NCI-H2171 (cell line): ENCODE data around the gene UBA7.
"Not testable (repeated sequence)": the region's sequence is repeated elsewhere in the genome, so short reads cannot be mapped to it uniquely, and the experiment has no call there.

Experiments
- DNase-seq: peaks from one replicate; lab custom pipeline; 2025; lab: John Stamatoyannopoulos, UW

UBA7 gene

DNA sequence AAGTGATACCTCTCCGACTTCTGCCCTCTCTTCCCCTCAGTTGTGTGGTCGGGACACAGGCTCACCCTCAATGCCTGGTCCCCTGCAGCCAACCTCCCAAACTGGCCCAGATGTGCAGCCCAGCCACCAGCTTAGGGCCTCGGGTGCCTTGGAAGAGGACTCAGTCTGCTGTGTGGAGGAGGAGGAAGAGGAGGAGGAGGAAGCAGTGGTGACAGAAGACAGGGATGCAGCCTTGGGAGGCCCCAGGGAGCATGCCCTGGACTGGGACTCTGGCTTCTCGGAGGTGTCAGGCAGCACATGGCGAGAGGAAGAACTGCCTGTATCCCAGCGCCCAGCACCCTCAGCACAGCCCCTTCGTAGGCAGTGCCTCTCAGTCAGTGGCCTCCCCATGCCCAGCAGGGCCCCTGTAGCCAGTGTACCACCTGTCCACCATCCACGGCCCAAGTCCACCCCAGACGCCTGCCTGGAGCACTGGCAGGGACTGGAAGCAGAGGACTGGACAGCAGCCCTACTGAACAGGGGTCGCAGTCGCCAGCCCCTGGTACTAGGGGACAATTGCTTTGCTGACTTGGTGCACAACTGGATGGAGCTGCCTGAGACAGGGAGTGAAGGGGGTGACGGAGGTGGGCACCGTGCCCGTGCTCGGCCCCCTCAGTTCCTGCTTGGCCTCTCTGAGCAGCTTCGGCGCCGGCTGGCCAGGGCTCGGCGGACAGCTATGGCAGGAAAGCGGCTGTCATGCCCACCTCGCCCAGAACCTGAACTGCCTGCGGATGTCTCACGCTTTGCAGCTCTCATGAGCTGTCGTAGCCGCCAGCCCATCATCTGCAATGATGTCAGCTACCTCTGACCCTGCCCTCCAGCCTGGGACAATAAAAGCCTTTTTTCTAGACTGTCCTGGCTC is 9.4 kb downstream of the UBA7 start:
- no peak for DNase-seq

DNA sequence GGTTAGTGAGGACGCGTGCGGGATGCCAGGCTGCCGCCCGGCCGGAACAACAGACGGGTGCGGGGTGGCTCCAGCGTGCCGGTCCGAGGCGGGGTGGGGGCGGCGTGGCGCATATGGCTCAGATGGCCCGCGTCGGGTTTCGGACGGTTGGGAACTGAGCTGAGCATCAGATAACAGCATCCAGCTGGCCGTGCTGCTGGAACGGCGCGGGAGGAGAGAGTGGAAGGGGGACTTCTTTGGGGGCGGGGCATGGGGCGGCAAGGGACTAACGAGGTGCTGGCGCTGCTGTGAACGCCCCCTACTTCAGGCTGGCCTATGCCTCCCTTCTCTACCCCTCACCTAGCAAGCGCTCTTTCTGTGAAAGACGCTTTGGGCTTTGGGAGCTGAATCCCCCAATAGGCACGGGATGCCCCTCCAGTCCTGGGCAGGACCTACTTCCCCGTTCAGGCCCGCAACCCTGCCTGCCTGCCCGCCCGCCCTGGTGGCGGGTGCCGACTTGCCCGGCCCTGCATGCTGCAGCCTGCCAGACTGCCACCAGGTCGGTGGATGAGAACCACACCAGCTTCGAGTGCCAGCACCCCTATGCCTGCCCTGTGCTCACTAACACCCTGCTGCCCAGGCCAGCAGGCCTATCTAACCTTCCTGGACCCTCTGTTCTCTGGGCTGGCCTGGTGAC is 10.2 kb downstream of the UBA7 start:
- DNase-seq: peak; percentile 50

DNA sequence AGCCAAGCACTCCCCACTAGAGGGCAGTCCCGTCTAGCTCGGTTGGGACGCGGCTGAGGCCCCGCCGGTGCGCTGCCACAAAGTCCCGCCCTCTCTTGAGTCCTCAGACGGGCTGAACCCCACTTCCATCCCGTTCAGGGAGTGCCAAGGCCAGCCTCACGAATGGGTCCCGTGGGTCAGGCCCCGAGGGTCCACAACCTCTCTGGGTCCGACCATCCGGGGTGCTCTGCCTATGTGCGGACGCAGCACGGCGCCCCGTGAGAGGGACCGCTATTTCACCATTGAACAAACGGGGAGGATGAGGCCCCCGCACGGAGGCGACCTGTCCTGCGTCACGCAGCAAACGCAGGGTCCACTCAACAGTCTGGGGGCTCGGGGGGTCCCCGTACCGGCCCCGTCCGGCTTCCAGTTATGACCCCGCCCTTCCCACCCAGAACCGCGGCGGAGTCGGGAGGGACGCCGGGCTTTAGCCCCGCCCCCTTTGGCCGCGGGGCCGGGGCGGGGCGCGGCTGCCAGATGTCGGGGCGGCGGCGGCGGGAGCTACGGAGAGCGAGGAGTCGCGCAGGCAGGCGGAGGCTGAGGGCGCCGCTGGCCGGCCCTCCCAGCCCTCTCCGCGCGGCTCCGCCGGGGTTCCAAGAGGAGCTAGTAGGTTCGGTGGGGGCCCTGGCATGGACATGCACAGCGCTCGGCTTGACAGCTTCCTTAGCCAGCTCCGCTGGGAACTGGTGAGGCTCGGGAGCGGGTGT is 10.9 kb downstream of the UBA7 start, which contains the start of gene INKA1:
Gene INKA1, plus strand, starts transcription at position 543 of the 746 bp plus-strand sequence. Its CDS starts 132 bp downstream, at position 675.
- peak; percentile 71 for DNase-seq

DNA sequence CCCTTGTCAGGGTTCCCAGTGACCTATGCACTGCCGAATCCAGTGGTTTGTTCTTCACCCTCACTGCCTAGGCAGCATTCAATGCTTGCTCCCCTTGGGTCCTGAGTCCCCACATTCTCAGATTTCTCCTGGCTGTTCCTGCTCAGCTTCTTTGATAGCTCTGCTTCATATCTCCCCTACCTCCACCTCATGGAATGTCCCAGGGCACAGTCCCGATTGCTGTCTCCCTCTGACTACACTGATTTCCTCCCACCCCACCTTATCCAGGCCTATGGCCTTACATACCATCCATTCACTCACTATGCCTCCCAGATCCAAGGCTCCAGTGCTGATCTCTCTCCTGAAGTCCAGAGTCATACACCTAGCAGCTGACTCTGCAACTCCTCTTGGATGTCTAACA is 12.6 kb downstream of the UBA7 start:
- no peak for DNase-seq

DNA sequence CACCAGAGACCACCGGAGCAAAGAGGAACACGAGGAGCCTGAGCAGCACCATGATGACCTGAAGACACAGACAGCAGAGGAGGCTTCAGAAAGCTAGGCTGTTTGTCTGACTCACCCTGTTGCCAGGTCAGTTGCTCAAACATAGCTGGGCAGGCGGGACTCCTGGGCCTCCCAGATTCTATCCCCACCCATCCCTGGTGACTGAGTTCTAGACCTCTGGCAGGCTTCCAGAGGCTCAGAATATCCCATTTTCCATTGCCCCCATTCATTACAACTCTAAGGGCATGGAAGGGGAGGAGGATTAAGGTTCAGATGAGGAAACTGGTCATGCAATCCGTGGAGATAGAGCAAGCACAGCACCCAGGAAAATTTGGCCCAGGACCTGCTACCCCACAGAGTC is 14.0 kb downstream of the UBA7 start, which contains the start of gene CDHR4:
Gene CDHR4, minus strand, starts transcription at position 113 of the 400 bp plus-strand sequence. Its CDS starts 61 bp downstream, at position 52.
- DNase-seq: no peak

DNA sequence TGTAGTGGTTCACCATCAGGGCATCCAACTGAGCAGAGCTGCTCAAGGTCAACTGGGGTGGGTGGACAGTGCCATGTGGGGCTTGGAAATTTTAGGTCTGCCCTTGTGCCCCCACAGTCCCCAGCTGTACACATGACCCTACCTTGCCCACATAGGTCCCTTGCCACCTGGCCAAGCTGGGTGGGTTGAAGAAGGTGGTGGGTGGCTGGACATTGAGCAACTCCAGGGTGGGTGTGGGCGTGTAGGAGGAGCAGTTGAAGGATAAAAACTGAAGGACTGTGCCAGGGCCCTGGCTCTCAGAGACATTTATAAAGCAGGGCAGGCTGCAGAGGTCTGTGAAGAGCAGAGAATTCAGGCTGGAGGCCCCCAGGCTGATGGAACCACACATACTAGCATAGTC is 14.6 kb downstream of the UBA7 start:
- no peak for DNase-seq

DNA sequence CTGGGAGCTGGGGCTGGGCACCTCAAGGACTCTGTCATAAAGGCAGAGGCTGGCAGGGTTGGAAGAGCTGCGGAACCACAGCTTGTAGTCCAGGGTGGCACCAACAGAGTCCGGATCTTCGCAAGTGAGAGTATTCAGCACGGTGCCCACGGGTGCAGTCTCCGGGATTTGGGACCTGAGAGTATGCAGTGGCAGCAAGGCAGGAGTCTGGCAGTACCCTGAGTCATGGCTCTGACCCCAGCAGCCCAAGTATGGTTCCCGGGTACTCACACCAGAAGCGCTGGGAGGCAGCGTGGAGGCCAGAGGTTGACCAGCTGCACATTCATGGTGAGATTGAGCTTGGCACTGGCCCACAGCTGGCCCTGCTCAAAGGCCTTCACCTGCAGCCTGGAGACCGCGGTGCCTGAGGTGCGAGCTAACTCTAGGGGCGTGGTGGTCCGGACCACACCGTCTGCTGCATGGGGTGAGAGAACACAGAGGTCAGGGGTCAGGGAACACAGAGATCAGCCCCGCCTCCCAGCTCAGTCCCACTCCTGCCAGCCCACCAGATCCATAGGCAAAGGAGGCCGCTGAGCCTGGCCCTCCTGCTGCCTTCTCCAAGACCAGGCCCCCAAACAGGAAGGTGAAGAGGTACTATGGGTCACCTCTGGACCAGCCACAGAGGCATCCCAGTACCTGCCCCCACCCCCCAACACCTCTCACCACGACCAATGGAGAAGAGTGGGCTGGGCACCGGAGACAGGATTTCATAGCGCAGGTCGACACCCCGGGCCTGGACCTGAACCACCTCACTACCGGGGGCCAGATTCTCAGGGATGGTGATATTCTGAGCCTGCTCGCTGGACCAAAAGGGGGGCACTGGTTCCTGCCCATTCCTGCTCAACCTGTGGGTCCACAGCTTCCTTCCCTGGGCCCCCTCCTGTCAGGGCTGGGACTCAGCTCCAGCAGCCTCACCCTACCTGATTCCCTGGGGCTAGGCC is 18.5 kb downstream of the UBA7 start:
- no peak for DNase-seq

DNA sequence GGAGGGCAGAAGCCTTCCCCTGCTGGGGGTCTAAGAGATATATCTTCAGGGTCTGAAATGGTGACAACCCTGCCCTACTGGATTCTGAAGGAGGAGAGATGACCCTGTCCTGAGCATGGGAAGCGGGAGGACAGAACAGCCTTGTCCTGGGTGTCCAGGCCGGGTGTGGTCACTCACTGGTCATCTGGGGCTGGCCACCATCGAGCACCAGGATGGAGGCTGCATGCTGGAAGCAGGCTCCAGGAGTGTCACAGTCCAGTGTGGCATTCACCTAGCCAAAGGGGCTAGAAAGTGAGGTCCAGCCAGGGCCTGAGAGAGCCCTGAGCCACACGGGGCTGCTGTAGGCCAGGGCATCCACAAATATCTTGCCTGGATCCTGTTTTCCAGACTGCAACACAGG is 19.3 kb downstream of the UBA7 start:
- DNase-seq: no peak

DNA sequence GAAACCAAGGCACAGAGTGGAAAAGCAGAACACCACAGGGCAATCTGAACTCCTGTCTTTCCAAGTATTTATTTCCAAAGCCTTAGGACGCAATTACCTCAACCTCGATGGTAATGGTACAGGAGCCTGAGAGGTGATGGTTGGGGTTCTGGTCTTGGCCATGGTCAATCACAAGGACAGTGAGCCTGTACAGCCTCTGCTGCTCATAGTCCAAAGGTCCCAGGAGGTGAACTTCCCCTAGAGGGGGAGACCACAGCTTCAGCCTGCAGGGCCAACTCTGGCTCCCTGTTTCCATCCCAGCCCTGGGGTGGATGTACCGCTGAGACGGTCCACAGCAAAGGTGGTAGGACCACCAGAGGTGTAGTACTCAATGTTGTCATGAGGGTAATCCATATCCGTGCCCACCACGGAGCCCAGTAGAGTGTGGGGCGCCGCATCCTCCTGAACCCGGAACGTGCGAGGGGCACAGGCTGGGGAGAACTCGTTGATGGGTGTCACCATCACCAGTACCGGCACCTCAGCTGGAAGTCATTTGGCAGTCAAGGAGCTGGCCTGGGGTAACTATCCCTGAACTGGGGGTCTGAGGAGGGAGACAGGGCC is 20.2 kb downstream of the UBA7 start:
- no peak for DNase-seq

DNA sequence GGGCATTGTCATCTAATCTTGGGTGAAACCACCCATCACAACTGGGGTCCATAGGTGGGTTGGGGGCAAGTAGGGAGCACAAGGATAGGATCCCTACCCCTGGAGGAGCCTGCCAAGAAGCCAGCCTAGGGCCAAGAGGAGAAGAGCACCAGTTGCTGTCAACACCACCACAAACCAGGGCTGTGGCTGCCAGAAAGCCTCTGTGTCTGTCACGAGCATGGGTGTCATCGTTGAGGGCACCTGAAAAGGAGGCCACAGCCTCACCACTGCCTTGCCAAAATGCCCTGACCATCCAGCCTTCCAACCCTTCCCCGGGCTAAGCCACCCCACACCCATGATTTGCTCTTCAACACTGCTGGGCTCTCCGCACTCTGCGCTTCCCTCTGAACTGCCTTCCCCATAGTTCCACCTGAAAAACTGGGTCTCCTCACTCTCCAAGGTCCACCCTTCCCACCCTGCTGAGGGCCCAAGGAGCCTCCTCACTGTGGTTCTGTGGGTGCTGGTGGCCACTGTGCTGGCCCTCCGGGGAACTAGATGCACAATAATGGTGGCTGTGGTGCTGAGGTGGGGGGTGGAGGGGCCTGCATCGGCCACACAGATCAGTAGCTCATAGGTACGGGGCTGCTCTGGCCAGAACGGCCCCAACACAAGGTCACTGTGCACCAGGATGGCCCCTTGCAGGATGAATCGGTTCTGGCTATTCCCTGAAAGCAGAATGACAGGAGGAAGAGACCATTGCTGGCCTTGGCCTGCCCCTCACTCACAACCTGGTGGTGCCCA is 21.2 kb downstream of the UBA7 start:
- no peak for DNase-seq

DNA sequence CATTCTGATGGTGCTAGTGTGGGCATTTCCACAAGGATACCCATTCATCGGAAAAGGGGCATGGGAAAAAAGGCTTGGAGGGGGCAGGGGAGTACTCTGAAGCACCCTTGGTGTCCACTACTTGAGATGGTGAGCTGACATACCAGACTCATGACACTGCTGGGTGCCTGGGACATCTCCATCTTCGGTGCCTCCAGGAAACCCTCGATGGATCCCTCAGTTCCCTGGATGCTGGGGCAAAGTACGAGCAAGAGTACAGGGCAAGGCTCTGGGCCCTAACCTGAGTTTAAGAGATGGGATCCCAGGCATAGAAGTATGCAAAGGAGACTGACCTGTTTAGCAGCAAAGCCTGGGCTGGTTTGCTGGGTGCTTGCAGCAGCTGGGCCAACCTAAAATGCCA is 22.2 kb downstream of the UBA7 start:
- DNase-seq: no peak

DNA sequence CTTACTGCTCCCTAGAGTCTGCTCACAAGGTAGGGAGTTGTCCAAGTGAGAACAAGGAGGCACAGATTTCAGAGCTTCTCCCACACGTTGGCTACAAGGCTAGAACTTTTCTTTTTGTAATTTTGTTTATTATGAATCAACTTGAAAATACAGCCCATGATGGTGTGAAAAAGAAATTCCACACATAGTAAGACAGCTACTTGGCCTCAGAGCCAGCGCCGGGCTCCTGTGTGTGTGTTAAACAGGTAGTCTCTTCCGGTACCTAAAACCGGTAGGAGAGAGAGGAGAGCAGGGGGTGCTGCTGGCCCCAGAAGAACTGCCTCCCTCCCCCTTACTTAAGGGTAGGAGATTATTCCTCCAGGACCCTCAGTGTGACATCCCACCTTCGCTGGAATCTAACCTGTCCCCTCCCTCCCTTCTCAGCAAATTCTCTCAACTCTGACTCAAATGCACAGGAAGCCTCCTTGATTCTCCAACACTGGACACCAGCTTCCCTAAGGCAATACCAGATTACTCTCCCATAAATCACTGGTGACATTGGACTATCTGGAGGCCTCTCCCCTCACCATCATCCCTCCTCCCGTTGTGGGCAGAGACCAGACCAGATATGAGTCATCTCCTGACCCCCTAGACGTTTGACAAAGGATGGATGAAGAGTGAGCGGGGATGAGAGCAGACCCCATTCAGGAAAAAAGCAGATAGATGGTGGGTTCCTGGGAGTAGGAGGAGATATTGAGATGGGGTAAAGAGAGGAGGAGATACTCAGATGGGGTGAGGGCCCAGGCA is 22.9 kb downstream of the UBA7 start:
- DNase-seq: no peak

DNA sequence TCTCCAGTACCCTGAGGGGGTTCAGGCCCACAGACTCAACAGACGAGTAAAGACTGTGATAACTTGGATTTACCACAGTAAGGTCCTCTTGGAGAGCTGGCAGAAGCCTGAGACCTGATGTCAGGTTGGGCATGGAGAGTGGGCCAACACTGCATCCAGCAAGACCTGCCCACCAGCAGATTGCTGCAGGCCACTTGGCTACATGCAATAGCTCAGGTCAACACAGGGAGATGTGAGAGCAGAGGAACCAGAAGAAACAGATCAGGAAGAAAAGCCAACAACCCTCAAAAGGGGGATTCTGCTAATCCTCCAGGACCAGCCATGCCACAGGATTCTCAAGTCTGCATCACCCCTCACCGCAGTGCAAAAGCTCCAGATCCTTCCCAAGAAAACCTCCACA is 25.7 kb downstream of the UBA7 start:
- DNase-seq: no peak

DNA sequence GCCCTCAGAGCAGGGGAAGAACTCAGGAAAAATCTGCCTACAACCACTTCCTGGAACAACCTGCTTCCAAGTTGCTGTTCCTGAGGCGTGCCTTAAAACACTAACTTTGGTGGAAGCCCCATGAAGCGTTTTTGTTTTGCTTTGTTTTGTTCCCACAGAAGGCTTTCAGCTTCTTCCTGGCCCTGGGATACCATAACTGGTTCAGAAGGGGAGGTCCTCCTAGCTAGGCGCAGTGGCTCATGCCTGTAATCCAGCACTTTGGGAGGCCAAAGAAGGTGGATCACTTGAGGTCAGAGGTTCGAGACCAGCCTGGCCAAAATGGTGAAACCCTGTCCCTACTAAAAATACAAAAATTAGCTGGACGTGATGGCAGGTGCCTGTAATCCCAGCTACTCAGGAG is 26.2 kb downstream of the UBA7 start:
- no peak for DNase-seq

DNA sequence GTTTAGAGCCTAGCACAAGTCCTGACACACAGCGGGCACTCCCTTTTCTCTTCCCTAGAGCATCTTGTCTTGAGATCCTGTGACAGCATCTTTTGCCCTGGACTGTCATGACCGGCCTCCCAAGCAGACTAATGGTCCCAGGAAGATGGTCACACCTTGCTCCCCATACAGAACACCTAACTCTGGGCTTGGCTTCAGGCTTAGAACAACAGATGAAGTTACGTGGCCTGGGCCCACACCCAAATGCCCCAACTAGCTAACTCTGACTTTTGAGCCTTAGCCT is 26.6 kb downstream of the UBA7 start:
- no peak for DNase-seq

DNA sequence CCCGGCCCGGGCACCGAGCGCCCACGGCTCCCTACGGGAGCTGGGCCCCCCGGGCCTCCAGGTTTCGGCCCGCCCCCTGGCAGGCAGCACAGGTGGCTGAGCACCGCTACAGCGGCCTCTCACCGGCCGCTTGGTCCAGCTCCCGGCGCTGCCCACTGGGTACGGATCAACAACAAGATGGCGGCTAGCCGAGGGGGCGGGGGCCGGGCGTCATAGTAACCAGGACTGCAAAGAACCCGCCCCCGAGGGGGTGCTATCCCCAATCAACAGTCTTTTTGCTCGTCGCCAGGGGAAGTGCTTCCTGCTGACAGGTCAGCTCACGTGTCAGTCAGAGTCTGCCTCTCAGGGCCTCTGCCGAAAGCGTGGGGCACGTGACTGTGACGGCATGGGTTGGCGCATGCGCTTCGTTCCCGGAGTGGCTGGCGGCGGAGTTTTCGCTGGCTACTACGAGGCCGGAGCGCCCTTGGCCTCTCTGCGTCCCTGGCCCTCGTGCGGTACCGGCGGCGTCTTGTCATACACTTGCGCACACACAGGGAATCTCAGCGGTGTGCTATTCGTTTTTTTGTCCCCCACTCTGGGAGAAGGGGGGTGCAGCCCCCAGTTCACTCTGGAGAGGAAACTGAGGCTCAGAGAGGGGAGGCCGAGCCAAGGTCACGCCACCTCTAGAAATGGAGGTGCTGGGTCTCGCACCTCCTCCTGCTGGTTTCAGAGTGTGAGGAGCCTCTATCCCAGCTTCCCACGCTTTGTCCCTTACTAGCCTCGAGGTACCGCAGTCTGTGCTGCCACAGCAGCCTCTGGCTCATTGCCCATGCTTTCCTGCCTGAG is 27.2 kb downstream of the UBA7 start, which contains the start of gene IP6K1:
Gene IP6K1, minus strand, starts transcription at position 186 of the 825 bp plus-strand sequence. CDS start 38,502 bp downstream, outside the sequence.
- peak; percentile 88 for DNase-seq

DNA sequence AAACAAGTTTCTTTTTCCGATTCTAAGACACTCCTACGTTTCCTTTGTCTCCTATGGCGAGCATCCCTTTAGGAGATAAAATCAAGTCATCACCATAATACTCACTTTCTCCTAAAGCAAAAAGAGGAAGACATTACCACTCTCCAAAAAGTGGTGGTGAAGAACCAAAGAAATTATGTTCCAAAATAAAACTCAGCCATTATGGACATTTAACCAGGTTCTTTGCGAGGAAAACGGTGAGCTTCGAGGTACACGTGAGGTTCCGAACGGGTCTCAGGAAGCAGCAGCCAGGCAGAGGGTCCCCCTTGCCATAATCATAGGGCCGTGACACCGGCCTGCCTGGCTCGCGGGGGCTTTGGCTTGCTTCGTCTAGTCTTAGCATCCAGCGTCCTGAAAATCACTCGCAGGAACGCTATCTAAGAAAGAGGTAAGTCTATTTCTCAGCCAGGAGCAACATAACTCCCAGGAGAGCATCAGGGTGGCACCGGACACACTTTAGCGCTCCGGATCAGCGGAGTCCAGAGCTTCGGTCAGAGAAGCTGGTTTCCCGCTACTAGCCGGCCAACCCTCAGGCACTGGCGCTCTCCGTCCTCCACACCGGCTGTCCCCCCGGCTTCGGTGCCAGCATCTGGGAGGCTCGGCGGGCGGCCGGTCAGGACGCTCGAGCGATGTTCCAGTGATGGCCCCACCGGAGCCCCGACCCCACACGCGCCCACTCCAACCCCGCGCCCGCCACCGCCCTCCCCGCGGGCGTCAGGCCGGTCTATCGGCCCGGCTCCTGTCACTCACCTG is 28.0 kb downstream of the UBA7 start:
- no peak for DNase-seq

DNA sequence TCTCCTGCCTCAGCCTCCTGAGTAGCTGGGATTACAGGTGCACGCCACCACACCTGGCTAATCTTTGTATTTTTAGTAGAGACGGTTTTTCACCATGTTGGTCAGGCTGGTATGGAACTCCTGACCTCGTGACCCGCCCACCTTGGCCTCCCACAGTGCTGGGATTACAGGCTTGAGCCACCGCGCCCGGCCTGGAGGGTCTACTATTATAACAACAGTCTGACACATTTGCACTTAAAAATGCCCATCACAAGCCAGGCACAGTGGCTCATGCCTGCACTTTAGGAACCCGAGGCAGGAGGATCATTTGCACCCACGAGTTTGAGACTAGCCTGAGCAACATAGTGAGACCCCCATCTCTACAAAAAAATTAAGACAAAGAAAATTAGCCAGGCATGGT is 31.5 kb downstream of the UBA7 start:
- DNase-seq: not testable (repeated sequence)
